OCI-LY7 (cell line): ENCODE results near the gene UBA5. TPM values are rescaled to one million over a fixed set of nuclear protein-coding genes. Genes with fewer than 3 reads are reported as not detected.

ENCODE experiments used
- BruUV-seq: library from RNA; stranded (reverse); fragments of 400-500 nt; replicated peaks from 2 replicates; lab custom pipeline; 2021; lab: Mats Ljungman, UMichigan
- CTCF ChIA-PET: fragments of 300-600 bp; sonication (Branson Sonifier 250); formaldehyde crosslinking; loops from one replicate; lab custom pipeline; 2022; ENCODE audit warnings: antibody characterized with exemption; ENCODE audit not compliant: unreplicated experiment; lab: Charles Lee
- POLR2A ChIA-PET: fragments of 300-600 bp; sonication (Branson Sonifier 250); formaldehyde crosslinking; loops from one replicate; lab custom pipeline; 2022; ENCODE audit warnings: antibody characterized with exemption; lab: Charles Lee
- DNase-seq: peaks from one replicate; pipeline ENCODE4 v3.0.0-alpha.2; 2015; ENCODE audit warnings: low spot score
- H2AFZ ChIP-seq: fragments of 200-600 bp; sonication (generic), shearing (Covaris generic); 2 replicates; pipeline ENCODE4 v1.6.1; 2014; ENCODE audit warnings: mild to moderate bottlenecking, antibody characterized with exemption, low read length, moderate library complexity
- H3K27ac ChIP-seq: fragments of 200-600 bp; sonication (generic); 2 replicates; pipeline ENCODE4 v1.5.1; 2014; ENCODE audit warnings: mixed run types, low read depth, mild to moderate bottlenecking, moderate library complexity, low read length, inconsistent platforms; ENCODE audit not compliant: poor library complexity, severe bottlenecking
- H3K36me3 ChIP-seq: fragments of 200-600 bp; sonication (generic); 2 replicates; pipeline ENCODE4 v1.6.1; 2014; ENCODE audit warnings: mild to moderate bottlenecking, antibody characterized with exemption, low read length, moderate library complexity, mixed read lengths; ENCODE audit not compliant: insufficient read depth
- H3K4me1 ChIP-seq: fragments of 200-600 bp; sonication (generic); 2 replicates; pipeline ENCODE4 v1.5.1; 2014; ENCODE audit warnings: mild to moderate bottlenecking, low read length; ENCODE audit not compliant: insufficient read depth, poor library complexity, severe bottlenecking
- H3K4me2 ChIP-seq: fragments of 200-600 bp; sonication (generic); 2 replicates; pipeline ENCODE4 v1.6.1; 2014; ENCODE audit warnings: mild to moderate bottlenecking, low read length
- H3K4me3 ChIP-seq: fragments of 200-600 bp; sonication (generic); 2 replicates; pipeline ENCODE4 v1.5.1; 2014; ENCODE audit warnings: mild to moderate bottlenecking, low read depth, low read length; ENCODE audit not compliant: poor library complexity, severe bottlenecking
- H3K79me2 ChIP-seq: fragments of 200-600 bp; sonication (generic); 2 replicates; pipeline ENCODE4 v1.6.1; 2016; ENCODE audit warnings: low read depth, mild to moderate bottlenecking, low read length, moderate library complexity, mixed read lengths; ENCODE audit not compliant: insufficient read depth
- H3K9me2 ChIP-seq: fragments of 200-600 bp; sonication (generic); 2 replicates; pipeline ENCODE4 v1.6.1; 2016; ENCODE audit warnings: mild to moderate bottlenecking, low read length, mixed read lengths; ENCODE audit not compliant: insufficient read depth
- H3K9me3 ChIP-seq: fragments of 200-600 bp; sonication (generic); 2 replicates; pipeline ENCODE4 v1.6.1; 2014; ENCODE audit warnings: mild to moderate bottlenecking, mixed run types, low read length, mixed read lengths
- H4K20me1 ChIP-seq: fragments of 200-600 bp; sonication (generic); 2 replicates; pipeline ENCODE4 v1.6.1; 2014; ENCODE audit warnings: mild to moderate bottlenecking, antibody characterized with exemption, low read length, moderate library complexity, mixed read lengths; ENCODE audit not compliant: insufficient read depth
- EZH2phosphoT487 ChIP-seq: fragments of 200-600 bp; sonication (generic); IDR thresholded peaks from 2 replicates; pipeline ENCODE4 v1.6.1; 2018; ENCODE audit warnings: low read depth, borderline replicate concordance, mild to moderate bottlenecking, mixed run types, antibody characterized with exemption, low read length, moderate library complexity, mixed read lengths
- intact Hi-C: fragments of 100-400 bp; cut with micrococcal nuclease; formaldehyde crosslinking; loops from one replicate; pipeline ENCODE4 v1.10.0; 2022; ENCODE audit not compliant: unreplicated experiment
- total RNA-seq, 2 experiments: library from RNA; depleted of rRNA in 1 of 2; stranded (reverse); fragments of >200 nt in 1 of 2; shearing (Covaris generic) in 1 of 2; gene quantifications; 2 replicates each; pipeline ENCODE4 v1.2.3, GENCODE V29; 2014 to 2022
- TF ChIP-seq, protein P1 (sequence below): fragments of 200-600 bp; sonication (generic); conservative IDR thresholded peaks from 2 replicates; pipeline ENCODE4 v1.5.1; 2014; ENCODE audit warnings: mild to moderate bottlenecking, antibody characterized with exemption, low read length, moderate library complexity, mixed read lengths

UBA5 gene
- total RNA-seq, 2 experiments from 2014 or later: 45.2 to 47.5 TPM

DNA sequence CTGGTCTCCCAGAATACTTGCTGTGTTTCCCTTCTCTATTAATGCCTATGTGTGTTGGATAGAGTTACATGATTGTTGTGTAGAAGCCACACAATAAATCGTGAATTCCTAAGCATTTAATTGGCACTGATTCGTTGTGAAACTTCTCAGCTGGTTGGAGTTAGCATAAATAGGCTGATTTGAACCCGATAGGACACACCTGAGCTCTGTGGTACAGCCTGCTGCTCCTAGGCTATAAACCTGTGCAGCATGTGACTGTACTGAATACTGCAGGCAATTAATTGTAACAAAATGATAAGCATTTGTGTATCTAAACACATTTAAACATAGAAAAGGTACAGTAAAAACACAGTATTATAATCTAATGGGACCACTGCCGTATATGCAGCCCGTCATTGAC is 5.4 kb upstream of the UBA5 start:
- no peaks in the 10 kb centered on the region for H3K36me3 ChIP-seq
- peaks cover 13% of the 10 kb centered on the region for H3K4me1 ChIP-seq
- no peak overlapping the region for H3K27ac ChIP-seq
- no peaks in the 10 kb centered on the region for H3K9me3 ChIP-seq
- POLR2A ChIA-PET: no interaction called here
- H3K79me2 ChIP-seq: peaks cover 23% of the 10 kb centered on the region; the same call in 1 of the 2 replicates
- intact Hi-C loops: no loop called here
- H2AFZ ChIP-seq: no peak overlapping the region
- CTCF ChIA-PET: no interaction called here
- H3K4me2 ChIP-seq: no peak overlapping the region
- H3K9me2 ChIP-seq: no peaks in the 10 kb centered on the region
- no peak overlapping the region for H3K4me3 ChIP-seq
- no peaks in the 10 kb centered on the region for H4K20me1 ChIP-seq
- no peak for DNase-seq
- TF ChIP-seq EZH2phosphoT487: no peak
- TF ChIP-seq, protein P1, sequence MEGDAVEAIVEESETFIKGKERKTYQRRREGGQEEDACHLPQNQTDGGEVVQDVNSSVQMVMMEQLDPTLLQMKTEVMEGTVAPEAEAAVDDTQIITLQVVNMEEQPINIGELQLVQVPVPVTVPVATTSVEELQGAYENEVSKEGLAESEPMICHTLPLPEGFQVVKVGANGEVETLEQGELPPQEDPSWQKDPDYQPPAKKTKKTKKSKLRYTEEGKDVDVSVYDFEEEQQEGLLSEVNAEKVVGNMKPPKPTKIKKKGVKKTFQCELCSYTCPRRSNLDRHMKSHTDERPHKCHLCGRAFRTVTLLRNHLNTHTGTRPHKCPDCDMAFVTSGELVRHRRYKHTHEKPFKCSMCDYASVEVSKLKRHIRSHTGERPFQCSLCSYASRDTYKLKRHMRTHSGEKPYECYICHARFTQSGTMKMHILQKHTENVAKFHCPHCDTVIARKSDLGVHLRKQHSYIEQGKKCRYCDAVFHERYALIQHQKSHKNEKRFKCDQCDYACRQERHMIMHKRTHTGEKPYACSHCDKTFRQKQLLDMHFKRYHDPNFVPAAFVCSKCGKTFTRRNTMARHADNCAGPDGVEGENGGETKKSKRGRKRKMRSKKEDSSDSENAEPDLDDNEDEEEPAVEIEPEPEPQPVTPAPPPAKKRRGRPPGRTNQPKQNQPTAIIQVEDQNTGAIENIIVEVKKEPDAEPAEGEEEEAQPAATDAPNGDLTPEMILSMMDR: no peak
- BruUV-seq: no TSS peak

DNA sequence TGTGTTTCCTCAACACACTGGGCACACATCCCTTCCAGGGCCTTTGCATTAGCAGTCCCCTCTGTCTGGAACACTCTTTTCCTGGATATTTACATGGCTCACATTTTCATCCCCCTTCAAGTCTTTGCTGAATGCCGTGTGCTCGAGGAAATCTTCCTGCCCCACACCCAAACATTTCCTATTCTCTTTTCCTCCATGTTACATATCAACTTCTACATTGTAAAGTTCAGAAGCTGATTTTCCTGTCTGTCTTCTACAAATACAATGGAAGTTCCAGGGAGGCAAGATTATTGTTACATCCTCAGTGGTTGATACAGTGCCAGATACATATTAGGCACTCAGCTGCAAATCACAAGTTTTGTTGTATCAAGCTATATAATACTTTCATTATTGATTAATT is 4.7 kb upstream of the UBA5 start:
- no TSS peak for BruUV-seq
- H3K4me2 ChIP-seq: no peak overlapping the region
- H2AFZ ChIP-seq: no peak overlapping the region
- no peaks in the 10 kb centered on the region for H3K9me3 ChIP-seq
- H3K4me3 ChIP-seq: no peak overlapping the region
- H3K4me1 ChIP-seq: peaks cover 13% of the 10 kb centered on the region
- CTCF ChIA-PET: no interaction called here
- no peak for TF ChIP-seq EZH2phosphoT487
- TF ChIP-seq, protein P1: no peak
- peaks cover 26% of the 10 kb centered on the region; the same call in 1 of the 2 replicates for H3K79me2 ChIP-seq
- no peaks in the 10 kb centered on the region for H3K9me2 ChIP-seq
- H3K36me3 ChIP-seq: no peaks in the 10 kb centered on the region
- POLR2A ChIA-PET: interaction anchor here (1.3 to 1.5 kb wide), 2 partner anchors 14 to 16 kb away, joined by 3 to 5 read pairs; no protein-coding TSS in a partner anchor
- no peaks in the 10 kb centered on the region for H4K20me1 ChIP-seq
- no peak overlapping the region for H3K27ac ChIP-seq
- DNase-seq: no peak
- intact Hi-C loops: no loop called here

DNA sequence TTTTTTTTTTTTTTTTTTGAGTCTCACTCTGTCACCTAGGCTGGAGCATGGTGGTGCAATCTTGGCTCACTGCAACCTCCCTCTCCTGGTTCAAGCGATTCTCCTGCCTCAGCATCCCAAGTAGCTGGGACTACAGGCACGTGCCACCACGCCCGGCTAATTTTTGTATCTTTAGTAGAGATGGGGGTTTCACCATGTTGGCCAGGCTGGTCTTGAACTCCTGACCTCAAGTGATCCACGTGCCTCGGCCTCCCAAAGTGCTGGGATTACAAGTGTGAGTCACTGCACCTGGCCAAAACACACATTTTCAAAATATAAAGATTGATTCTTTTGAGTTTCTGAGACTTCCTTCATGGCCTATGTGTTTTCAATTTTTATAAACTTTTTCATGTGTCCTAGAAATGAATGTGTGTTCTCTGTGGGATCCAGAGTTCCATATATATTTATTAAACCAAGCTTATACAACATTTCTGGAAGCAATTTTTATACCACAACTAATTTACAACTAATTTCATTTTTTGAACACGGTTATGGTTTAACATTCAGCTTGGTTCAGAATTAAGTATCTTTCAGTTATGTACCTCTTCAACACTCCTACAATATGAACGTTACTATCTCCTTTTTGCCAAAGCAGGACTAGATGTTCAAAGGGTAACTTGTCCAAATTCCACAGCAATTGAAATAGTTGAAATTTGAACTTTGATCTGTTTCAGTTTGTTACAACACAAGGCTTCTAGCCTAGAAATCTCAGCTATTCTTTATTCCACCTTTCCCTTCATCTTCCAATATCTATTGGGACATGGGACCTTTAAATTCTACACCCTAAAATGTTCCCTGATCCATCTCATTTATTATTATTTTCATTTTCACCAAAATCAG is 2.0 kb upstream of the UBA5 start:
- H3K4me1 ChIP-seq: peaks cover 24% of the 10 kb centered on the region
- no peaks in the 10 kb centered on the region for H3K9me3 ChIP-seq
- no peak overlapping the region for H2AFZ ChIP-seq
- ChIA-PET CTCF (no interaction called here), POLR2A (interaction anchor here (0.6 to 1.7 kb wide), 7 partner anchors 16 to 1211 kb away, joined by 3 to 6 read pairs (median 3); partner anchors contain the start of gene ACP3)
- H4K20me1 ChIP-seq: peaks cover 11% of the 10 kb centered on the region; the same call in 1 of the 2 replicates
- peak overlapping the region; percentile 78 for H3K4me3 ChIP-seq
- DNase-seq: no peak
- no peaks in the 10 kb centered on the region for H3K9me2 ChIP-seq
- H3K4me2 ChIP-seq: peak overlapping the region; percentile 91
- intact Hi-C loops: no loop called here
- peaks cover 51% of the 10 kb centered on the region for H3K79me2 ChIP-seq
- no peak for TF ChIP-seq EZH2phosphoT487
- TF ChIP-seq, protein P1: no peak
- BruUV-seq: no TSS peak
- no peak overlapping the region for H3K27ac ChIP-seq
- no peaks in the 10 kb centered on the region for H3K36me3 ChIP-seq
